GM23338 (cell line): ENCODE measurements around the gene CEACAM5. TPM values are rescaled to one million over a fixed set of nuclear protein-coding genes. Genes with fewer than 3 reads are reported as not detected.

Experiments
- ATAC-seq: fragments of 200-7000 bp; cut with Tn5 transposase; 3 replicates; pipeline ENCODE4 v1.9.1; 2020
- DNase-seq: peaks from one replicate; pipeline ENCODE4 v3.0.0-alpha.2; 2015; ENCODE audit warnings: low spot score
- H2AFZ ChIP-seq: fragments of 200-600 bp; sonication (generic); 2 replicates; pipeline ENCODE4 v1.8.0; 2016; ENCODE audit warnings: antibody characterized with exemption, mild to moderate bottlenecking, moderate library complexity
- H3F3A ChIP-seq: fragments of 200-600 bp; sonication (generic); replicated peaks from 2 replicates; pipeline ENCODE4 v1.8.0; 2017; ENCODE audit warnings: antibody characterized with exemption, mixed run types, low read depth
- H3K27ac ChIP-seq: fragments of 200-600 bp; sonication (generic); 2 replicates; pipeline ENCODE4 v1.6.1; 2016; ENCODE audit warnings: low read depth
- H3K27me3 ChIP-seq: fragments of 200-600 bp; sonication (generic); 2 replicates; pipeline ENCODE4 v1.8.0; 2016; ENCODE audit warnings: mild to moderate bottlenecking, mixed run types, moderate library complexity; ENCODE audit not compliant: insufficient read depth
- H3K36me3 ChIP-seq: fragments of 200-600 bp; sonication (generic); 2 replicates; pipeline ENCODE4 v1.8.0; 2016; ENCODE audit warnings: mild to moderate bottlenecking; ENCODE audit not compliant: insufficient read depth
- H3K4me1 ChIP-seq: fragments of 200-600 bp; sonication (generic); 2 replicates; pipeline ENCODE4 v1.8.0; 2016; ENCODE audit warnings: mild to moderate bottlenecking, moderate library complexity; ENCODE audit not compliant: insufficient read depth
- H3K4me2 ChIP-seq: fragments of 200-600 bp; sonication (generic); 2 replicates; pipeline ENCODE4 v1.7.1; 2017; ENCODE audit warnings: mixed run types
- H3K4me3 ChIP-seq: fragments of 200-600 bp; sonication (generic); 2 replicates; pipeline ENCODE4 v1.6.1; 2016; ENCODE audit warnings: mixed run types
- H3K79me2 ChIP-seq: fragments of 200-600 bp; sonication (generic); replicated peaks from 2 replicates; pipeline ENCODE4 v1.8.0; 2017; ENCODE audit warnings: mild to moderate bottlenecking; ENCODE audit not compliant: insufficient read depth
- H3K9me2 ChIP-seq: fragments of 200-600 bp; sonication (generic); 2 replicates; pipeline ENCODE4 v1.8.0; 2017; ENCODE audit not compliant: insufficient read depth
- H4K20me1 ChIP-seq: fragments of 200-600 bp; sonication (generic); replicated peaks from 2 replicates; pipeline ENCODE4 v1.8.0; 2017; ENCODE audit warnings: mild to moderate bottlenecking; ENCODE audit not compliant: insufficient read depth
- H3K27ac Mint-ChIP-seq: 2 replicates; pipeline ENCODE4 v1.8.0; 2020; ENCODE audit warnings: inconsistent platforms, mild to moderate bottlenecking, moderate library complexity, mixed read lengths
- H3K27me3 Mint-ChIP-seq: 3 replicates; pipeline ENCODE4 v1.8.0; 2022; ENCODE audit warnings: low read depth, mild to moderate bottlenecking, moderate library complexity, mixed read lengths, inconsistent platforms; ENCODE audit not compliant: insufficient read depth, poor library complexity
- H3K36me3 Mint-ChIP-seq: 3 replicates; pipeline ENCODE4 v1.8.0; 2021; ENCODE audit warnings: low read depth, mild to moderate bottlenecking, inconsistent platforms, moderate library complexity, mixed read lengths
- H3K4me1 Mint-ChIP-seq: 3 replicates; pipeline ENCODE4 v1.8.0; 2020; ENCODE audit warnings: mild to moderate bottlenecking, inconsistent platforms, mixed read lengths
- H3K4me3 Mint-ChIP-seq: 3 replicates; pipeline ENCODE4 v1.8.0; 2021; ENCODE audit warnings: moderate library complexity, mild to moderate bottlenecking, inconsistent platforms, mixed read lengths
- H3K9me3 Mint-ChIP-seq: 3 replicates; pipeline ENCODE4 v1.8.0; 2020; ENCODE audit warnings: moderate library complexity, mild to moderate bottlenecking, inconsistent platforms, mixed read lengths
- CREB1 ChIP-seq: fragments of 250-450 bp; sonication (Bioruptor Pico); IDR thresholded peaks from 2 replicates; pipeline ENCODE4 v1.5.0; 2020; ENCODE audit warnings: low read depth, mild to moderate bottlenecking, moderate library complexity
- EZH2 ChIP-seq: fragments of 200-600 bp; sonication (generic); IDR thresholded peaks from one replicate; pipeline ENCODE4 v1.8.0; 2017; ENCODE audit warnings: antibody characterized with exemption, mild to moderate bottlenecking, low read depth; ENCODE audit not compliant: unreplicated experiment
- EZH2phosphoT487 ChIP-seq: fragments of 200-600 bp; sonication (generic); IDR thresholded peaks from one replicate; pipeline ENCODE4 v1.8.1; 2018; ENCODE audit warnings: antibody characterized with exemption; ENCODE audit not compliant: unreplicated experiment
- JUNB ChIP-seq: IDR thresholded peaks from one replicate; pipeline ENCODE4 v1.6.1; 2016; ENCODE audit warnings: antibody characterized with exemption; ENCODE audit not compliant: unreplicated experiment
- NANOG ChIP-seq: IDR thresholded peaks from 2 replicates; pipeline ENCODE4 v1.6.1; 2016; ENCODE audit warnings: antibody characterized with exemption, borderline replicate concordance
- STAT1 ChIP-seq: IDR thresholded peaks from one replicate; pipeline ENCODE4 v1.6.1; 2016; ENCODE audit warnings: antibody characterized with exemption; ENCODE audit not compliant: unreplicated experiment
- ZNF331 ChIP-seq: fragments of 250-450 bp; sonication (Bioruptor Pico); IDR thresholded peaks from 2 replicates; pipeline ENCODE4 v1.5.0; 2020; ENCODE audit warnings: low read depth, mild to moderate bottlenecking, moderate library complexity
- polyA plus RNA-seq: library from polyadenylated mRNA; unstranded; fragments of >200 nt; fragmentation: Nextera tagmentation; extraction: Ambion mirVana; gene quantifications from 2 replicates; pipeline ENCODE4 v1.2.1, GENCODE V29; 2016
- total RNA-seq: library from RNA; depleted of rRNA; stranded (reverse); fragments of >200 nt; shearing (Covaris generic); gene quantifications from 2 replicates; pipeline ENCODE4 v1.2.3, GENCODE V29; 2014
- TF ChIP-seq, protein P1 (sequence below): IDR thresholded peaks from one replicate; pipeline ENCODE4 v1.6.1; 2018; ENCODE audit warnings: antibody characterized with exemption; ENCODE audit not compliant: unreplicated experiment
- TF ChIP-seq, protein P2 (sequence below): fragments of 250-450 bp; sonication (Bioruptor Pico); IDR thresholded peaks from 2 replicates; pipeline ENCODE4 v1.5.0; 2020; ENCODE audit warnings: mild to moderate bottlenecking, moderate library complexity

CEACAM5 gene
- total and polyA plus RNA-seq, 2 experiments from 2014 or later, result not detected

DNA sequence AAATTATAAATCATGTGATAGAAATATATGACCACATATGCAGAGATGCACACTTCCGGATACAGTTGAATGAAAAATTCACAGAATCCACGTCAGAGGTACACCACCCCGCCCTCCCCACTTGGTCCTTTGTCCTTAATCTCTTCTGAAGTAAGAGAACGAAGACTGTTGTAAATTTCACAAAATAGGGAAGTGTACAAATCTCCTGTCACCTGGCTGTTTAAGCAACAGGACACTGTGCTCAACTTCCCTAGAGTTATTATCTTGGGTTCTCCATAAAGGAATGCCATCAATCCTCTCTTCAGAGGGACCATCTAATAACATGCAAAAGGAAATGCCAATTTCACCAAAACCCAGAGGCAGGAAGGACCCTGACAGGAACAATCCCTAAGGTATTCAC, 36.4 kb downstream of the CEACAM5 start:
- Histone ChIP-seq H3K36me3 (no peaks in the 10 kb centered on the region), H3K27ac (no peak overlapping the region), H2AFZ (no peak overlapping the region), H4K20me1 (no peaks in the 10 kb centered on the region), H3K27me3 (peaks cover 11% of the 10 kb centered on the region), H3K4me1 (no peaks in the 10 kb centered on the region), H3F3A (no peaks in the 10 kb centered on the region), H3K4me3 (no peak overlapping the region), H3K9me2 (no peaks in the 10 kb centered on the region), H3K4me2 (no peak overlapping the region), H3K79me2 (no peaks in the 10 kb centered on the region)
- H3K4me3 Mint-ChIP-seq, result no peak overlapping the region
- H3K9me3 Mint-ChIP-seq, result no peaks in the 10 kb centered on the region
- TF ChIP-seq EZH2phosphoT487 (no peak), EZH2 (no peak), JUNB (no peak), NANOG (no peak), CREB1 (CRISPR knock-in tag) (no peak), STAT1 (no peak), ZNF331 (CRISPR knock-in tag) (no peak)
- TF ChIP-seq, protein P1, sequence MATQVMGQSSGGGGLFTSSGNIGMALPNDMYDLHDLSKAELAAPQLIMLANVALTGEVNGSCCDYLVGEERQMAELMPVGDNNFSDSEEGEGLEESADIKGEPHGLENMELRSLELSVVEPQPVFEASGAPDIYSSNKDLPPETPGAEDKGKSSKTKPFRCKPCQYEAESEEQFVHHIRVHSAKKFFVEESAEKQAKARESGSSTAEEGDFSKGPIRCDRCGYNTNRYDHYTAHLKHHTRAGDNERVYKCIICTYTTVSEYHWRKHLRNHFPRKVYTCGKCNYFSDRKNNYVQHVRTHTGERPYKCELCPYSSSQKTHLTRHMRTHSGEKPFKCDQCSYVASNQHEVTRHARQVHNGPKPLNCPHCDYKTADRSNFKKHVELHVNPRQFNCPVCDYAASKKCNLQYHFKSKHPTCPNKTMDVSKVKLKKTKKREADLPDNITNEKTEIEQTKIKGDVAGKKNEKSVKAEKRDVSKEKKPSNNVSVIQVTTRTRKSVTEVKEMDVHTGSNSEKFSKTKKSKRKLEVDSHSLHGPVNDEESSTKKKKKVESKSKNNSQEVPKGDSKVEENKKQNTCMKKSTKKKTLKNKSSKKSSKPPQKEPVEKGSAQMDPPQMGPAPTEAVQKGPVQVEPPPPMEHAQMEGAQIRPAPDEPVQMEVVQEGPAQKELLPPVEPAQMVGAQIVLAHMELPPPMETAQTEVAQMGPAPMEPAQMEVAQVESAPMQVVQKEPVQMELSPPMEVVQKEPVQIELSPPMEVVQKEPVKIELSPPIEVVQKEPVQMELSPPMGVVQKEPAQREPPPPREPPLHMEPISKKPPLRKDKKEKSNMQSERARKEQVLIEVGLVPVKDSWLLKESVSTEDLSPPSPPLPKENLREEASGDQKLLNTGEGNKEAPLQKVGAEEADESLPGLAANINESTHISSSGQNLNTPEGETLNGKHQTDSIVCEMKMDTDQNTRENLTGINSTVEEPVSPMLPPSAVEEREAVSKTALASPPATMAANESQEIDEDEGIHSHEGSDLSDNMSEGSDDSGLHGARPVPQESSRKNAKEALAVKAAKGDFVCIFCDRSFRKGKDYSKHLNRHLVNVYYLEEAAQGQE, result no peak
- TF ChIP-seq, protein P2, sequence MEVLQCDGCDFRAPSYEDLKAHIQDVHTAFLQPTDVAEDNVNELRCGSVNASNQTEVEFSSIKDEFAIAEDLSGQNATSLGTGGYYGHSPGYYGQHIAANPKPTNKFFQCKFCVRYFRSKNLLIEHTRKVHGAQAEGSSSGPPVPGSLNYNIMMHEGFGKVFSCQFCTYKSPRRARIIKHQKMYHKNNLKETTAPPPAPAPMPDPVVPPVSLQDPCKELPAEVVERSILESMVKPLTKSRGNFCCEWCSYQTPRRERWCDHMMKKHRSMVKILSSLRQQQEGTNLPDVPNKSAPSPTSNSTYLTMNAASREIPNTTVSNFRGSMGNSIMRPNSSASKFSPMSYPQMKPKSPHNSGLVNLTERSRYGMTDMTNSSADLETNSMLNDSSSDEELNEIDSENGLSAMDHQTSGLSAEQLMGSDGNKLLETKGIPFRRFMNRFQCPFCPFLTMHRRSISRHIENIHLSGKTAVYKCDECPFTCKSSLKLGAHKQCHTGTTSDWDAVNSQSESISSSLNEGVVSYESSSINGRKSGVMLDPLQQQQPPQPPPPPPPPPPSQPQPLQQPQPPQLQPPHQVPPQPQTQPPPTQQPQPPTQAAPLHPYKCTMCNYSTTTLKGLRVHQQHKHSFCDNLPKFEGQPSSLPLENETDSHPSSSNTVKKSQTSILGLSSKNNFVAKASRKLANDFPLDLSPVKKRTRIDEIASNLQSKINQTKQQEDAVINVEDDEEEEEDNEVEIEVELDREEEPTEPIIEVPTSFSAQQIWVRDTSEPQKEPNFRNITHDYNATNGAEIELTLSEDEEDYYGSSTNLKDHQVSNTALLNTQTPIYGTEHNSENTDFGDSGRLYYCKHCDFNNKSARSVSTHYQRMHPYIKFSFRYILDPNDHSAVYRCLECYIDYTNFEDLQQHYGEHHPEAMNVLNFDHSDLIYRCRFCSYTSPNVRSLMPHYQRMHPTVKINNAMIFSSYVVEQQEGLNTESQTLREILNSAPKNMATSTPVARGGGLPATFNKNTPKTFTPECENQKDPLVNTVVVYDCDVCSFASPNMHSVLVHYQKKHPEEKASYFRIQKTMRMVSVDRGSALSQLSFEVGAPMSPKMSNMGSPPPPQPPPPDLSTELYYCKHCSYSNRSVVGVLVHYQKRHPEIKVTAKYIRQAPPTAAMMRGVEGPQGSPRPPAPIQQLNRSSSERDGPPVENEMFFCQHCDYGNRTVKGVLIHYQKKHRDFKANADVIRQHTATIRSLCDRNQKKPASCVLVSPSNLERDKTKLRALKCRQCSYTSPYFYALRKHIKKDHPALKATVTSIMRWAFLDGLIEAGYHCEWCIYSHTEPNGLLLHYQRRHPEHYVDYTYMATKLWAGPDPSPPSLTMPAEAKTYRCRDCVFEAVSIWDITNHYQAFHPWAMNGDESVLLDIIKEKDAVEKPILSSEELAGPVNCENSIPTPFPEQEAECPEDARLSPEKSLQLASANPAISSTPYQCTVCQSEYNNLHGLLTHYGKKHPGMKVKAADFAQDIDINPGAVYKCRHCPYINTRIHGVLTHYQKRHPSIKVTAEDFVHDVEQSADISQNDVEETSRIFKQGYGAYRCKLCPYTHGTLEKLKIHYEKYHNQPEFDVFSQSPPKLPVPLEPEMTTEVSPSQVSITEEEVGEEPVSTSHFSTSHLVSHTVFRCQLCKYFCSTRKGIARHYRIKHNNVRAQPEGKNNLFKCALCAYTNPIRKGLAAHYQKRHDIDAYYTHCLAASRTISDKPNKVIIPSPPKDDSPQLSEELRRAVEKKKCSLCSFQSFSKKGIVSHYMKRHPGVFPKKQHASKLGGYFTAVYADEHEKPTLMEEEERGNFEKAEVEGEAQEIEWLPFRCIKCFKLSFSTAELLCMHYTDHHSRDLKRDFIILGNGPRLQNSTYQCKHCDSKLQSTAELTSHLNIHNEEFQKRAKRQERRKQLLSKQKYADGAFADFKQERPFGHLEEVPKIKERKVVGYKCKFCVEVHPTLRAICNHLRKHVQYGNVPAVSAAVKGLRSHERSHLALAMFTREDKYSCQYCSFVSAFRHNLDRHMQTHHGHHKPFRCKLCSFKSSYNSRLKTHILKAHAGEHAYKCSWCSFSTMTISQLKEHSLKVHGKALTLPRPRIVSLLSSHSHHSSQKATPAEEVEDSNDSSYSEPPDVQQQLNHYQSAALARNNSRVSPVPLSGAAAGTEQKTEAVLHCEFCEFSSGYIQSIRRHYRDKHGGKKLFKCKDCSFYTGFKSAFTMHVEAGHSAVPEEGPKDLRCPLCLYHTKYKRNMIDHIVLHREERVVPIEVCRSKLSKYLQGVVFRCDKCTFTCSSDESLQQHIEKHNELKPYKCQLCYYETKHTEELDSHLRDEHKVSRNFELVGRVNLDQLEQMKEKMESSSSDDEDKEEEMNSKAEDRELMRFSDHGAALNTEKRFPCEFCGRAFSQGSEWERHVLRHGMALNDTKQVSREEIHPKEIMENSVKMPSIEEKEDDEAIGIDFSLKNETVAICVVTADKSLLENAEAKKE (CRISPR knock-in tag), result no peak
- no peaks in the 10 kb centered on the region for H3K36me3 Mint-ChIP-seq
- no peak for DNase-seq
- H3K4me1 Mint-ChIP-seq, result no peaks in the 10 kb centered on the region; the same call in 2 of the 3 replicates
- no peak overlapping the region for H3K27ac Mint-ChIP-seq
- no peak for ATAC-seq
- H3K27me3 Mint-ChIP-seq, result peaks cover 7% of the 10 kb centered on the region
